SK-N-SH treated with all-trans-retinoic acid at 6 μM for 48 hours (cell line): Measurements from ENCODE around the gene LYST.

Experiments used
- ARNTL ChIP-seq: fragments of 450-650 bp; formaldehyde crosslinking; IDR thresholded peaks from 2 replicates; pipeline ENCODE4 v1.5.0; 2020; ENCODE audit warnings: low read depth, mild to moderate bottlenecking, moderate library complexity, borderline replicate concordance
- CREB5 ChIP-seq: fragments of 250-450 bp; sonication (Bioruptor Pico); IDR thresholded peaks from 2 replicates; pipeline ENCODE4 v1.5.1; 2020; ENCODE audit warnings: low read depth, mild to moderate bottlenecking, moderate library complexity
- CSDC2 ChIP-seq: fragments of 250-450 bp; sonication (Bioruptor Pico); IDR thresholded peaks from 2 replicates; pipeline ENCODE4 v1.5.0; 2020; ENCODE audit warnings: mild to moderate bottlenecking, moderate library complexity
- ESRRG ChIP-seq: fragments of 250-450 bp; sonication (Bioruptor Pico); IDR thresholded peaks from 2 replicates; pipeline ENCODE4 v1.6.1; 2021; ENCODE audit warnings: mild to moderate bottlenecking
- OSR1 ChIP-seq: fragments of 250-450 bp; sonication (Bioruptor Pico); IDR thresholded peaks from 2 replicates; pipeline ENCODE4 v1.8.0; 2022; ENCODE audit warnings: moderate library complexity, mild to moderate bottlenecking, inconsistent platforms
- RARB ChIP-seq: fragments of 250-450 bp; sonication (Bioruptor Pico); IDR thresholded peaks from 2 replicates; pipeline ENCODE4 v1.8.0; 2021; ENCODE audit warnings: mild to moderate bottlenecking, moderate library complexity
- SNAI2 ChIP-seq: fragments of 250-450 bp; sonication (Bioruptor Pico); IDR thresholded peaks from 2 replicates; pipeline ENCODE4 v1.5.0; 2020; ENCODE audit warnings: mild to moderate bottlenecking, moderate library complexity
- TCF4 ChIP-seq: fragments of 250-450 bp; sonication (Bioruptor Pico); IDR thresholded peaks from 2 replicates; pipeline ENCODE4 v1.8.0; 2021; ENCODE audit warnings: mild to moderate bottlenecking, moderate library complexity, borderline replicate concordance
- TOX ChIP-seq: fragments of 250-450 bp; sonication (Bioruptor Pico); IDR thresholded peaks from 2 replicates; pipeline ENCODE4 v1.8.0; 2021; ENCODE audit warnings: mild to moderate bottlenecking, moderate library complexity, borderline replicate concordance
- ZFP30 ChIP-seq: fragments of 450-650 bp; formaldehyde crosslinking; IDR thresholded peaks from 2 replicates; pipeline ENCODE4 v1.5.0; 2022; ENCODE audit warnings: mild to moderate bottlenecking, moderate library complexity
- ZNF565 ChIP-seq: fragments of 450-650 bp; formaldehyde crosslinking; conservative IDR thresholded peaks from 2 replicates; pipeline ENCODE4 v1.5.0; 2020; ENCODE audit warnings: low read depth, mild to moderate bottlenecking, moderate library complexity
- ZNF8 ChIP-seq: fragments of 450-650 bp; formaldehyde crosslinking; IDR thresholded peaks from 2 replicates; pipeline ENCODE4 v1.5.0; 2020; ENCODE audit warnings: mild to moderate bottlenecking, moderate library complexity
- TF ChIP-seq, protein P1 (sequence below): fragments of 250-450 bp; sonication (Bioruptor Pico); IDR thresholded peaks from 2 replicates; pipeline ENCODE4 v1.8.0; 2020; ENCODE audit warnings: mild to moderate bottlenecking, moderate library complexity, borderline replicate concordance
- TF ChIP-seq, protein P2 (sequence below): fragments of 250-450 bp; sonication (Bioruptor Pico); IDR thresholded peaks from 2 replicates; pipeline ENCODE4 v1.5.0; 2020; ENCODE audit warnings: mild to moderate bottlenecking, moderate library complexity

- TF ChIP-seq, protein P1, sequence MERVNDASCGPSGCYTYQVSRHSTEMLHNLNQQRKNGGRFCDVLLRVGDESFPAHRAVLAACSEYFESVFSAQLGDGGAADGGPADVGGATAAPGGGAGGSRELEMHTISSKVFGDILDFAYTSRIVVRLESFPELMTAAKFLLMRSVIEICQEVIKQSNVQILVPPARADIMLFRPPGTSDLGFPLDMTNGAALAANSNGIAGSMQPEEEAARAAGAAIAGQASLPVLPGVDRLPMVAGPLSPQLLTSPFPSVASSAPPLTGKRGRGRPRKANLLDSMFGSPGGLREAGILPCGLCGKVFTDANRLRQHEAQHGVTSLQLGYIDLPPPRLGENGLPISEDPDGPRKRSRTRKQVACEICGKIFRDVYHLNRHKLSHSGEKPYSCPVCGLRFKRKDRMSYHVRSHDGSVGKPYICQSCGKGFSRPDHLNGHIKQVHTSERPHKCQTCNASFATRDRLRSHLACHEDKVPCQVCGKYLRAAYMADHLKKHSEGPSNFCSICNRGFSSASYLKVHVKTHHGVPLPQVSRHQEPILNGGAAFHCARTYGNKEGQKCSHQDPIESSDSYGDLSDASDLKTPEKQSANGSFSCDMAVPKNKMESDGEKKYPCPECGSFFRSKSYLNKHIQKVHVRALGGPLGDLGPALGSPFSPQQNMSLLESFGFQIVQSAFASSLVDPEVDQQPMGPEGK: no peak
- TF ChIP-seq, protein P2, sequence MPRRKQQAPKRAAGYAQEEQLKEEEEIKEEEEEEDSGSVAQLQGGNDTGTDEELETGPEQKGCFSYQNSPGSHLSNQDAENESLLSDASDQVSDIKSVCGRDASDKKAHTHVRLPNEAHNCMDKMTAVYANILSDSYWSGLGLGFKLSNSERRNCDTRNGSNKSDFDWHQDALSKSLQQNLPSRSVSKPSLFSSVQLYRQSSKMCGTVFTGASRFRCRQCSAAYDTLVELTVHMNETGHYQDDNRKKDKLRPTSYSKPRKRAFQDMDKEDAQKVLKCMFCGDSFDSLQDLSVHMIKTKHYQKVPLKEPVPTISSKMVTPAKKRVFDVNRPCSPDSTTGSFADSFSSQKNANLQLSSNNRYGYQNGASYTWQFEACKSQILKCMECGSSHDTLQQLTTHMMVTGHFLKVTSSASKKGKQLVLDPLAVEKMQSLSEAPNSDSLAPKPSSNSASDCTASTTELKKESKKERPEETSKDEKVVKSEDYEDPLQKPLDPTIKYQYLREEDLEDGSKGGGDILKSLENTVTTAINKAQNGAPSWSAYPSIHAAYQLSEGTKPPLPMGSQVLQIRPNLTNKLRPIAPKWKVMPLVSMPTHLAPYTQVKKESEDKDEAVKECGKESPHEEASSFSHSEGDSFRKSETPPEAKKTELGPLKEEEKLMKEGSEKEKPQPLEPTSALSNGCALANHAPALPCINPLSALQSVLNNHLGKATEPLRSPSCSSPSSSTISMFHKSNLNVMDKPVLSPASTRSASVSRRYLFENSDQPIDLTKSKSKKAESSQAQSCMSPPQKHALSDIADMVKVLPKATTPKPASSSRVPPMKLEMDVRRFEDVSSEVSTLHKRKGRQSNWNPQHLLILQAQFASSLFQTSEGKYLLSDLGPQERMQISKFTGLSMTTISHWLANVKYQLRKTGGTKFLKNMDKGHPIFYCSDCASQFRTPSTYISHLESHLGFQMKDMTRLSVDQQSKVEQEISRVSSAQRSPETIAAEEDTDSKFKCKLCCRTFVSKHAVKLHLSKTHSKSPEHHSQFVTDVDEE (CRISPR knock-in tag): no peak
- TF ChIP-seq CSDC2 (CRISPR knock-in tag) (no peak), ESRRG (CRISPR knock-in tag) (no peak), CREB5 (CRISPR knock-in tag) (no peak), ZFP30 (CRISPR knock-in tag) (no peak), ZNF8 (CRISPR knock-in tag) (no peak), ZNF565 (CRISPR knock-in tag) (no peak), RARB (CRISPR knock-in tag) (no peak), SNAI2 (CRISPR knock-in tag) (no peak), TCF4 (CRISPR knock-in tag) (no peak), ARNTL (CRISPR knock-in tag) (no peak), TOX (CRISPR knock-in tag) (no peak), OSR1 (CRISPR knock-in tag) (no peak)
These were observed 107.8 kb downstream of the LYST start for GRCh38 chr1:235758931-235759330.
